Fibroblast of villous mesenchyme (primary cell): ENCODE measurements around the gene ABCC2. TPM values are rescaled to one million over a fixed set of nuclear protein-coding genes. Genes with fewer than 3 reads are reported as not detected.
A peak's percentile ranks its signal among the peaks of the same experiment; 100 is the strongest.
"Not testable (repeated sequence)": the region's sequence is repeated elsewhere in the genome, so short reads cannot be mapped to it uniquely, and the experiment has no call there.

Experiments
- DNase-seq: peaks from one replicate; pipeline ENCODE4 v3.0.0-alpha.2; 2010; ENCODE audit warnings: low read depth
- H3K4me3 ChIP-seq: 2 replicates; pipeline ENCODE4 v1.5.1; 2011; ENCODE audit warnings: low read depth, mild to moderate bottlenecking, low read length
- CTCF ChIP-seq: IDR thresholded peaks from 2 replicates; pipeline ENCODE4 v1.5.1; 2012; ENCODE audit warnings: low read depth, mild to moderate bottlenecking, low read length; ENCODE audit not compliant: insufficient read depth
- total RNA-seq: library from RNA; depleted of rRNA; stranded (reverse); fragments of >200 nt; gene quantifications from 2 replicates; pipeline ENCODE4 v1.2.3, GENCODE V29; 2012

The ABCC2 gene
- total RNA-seq: 0.32 and 0.43 TPM in 2 replicates

- no peak within 1 kb of the TSS for H3K4me3 ChIP-seq
- no peak for DNase-seq
- TF ChIP-seq CTCF: no peak
Observed at GRCh38 chr10:99782447-99783286, at the start of gene ABCC2. Gene ABCC2, plus strand, starts transcription at chr10:99782640. Its CDS starts 205 bp downstream, at chr10:99782845.

GRCh38 chr10:99733366-99733765, 49.1 kb upstream of the ABCC2 start:
- peak; percentile 24 for DNase-seq

GRCh38 chr10:99734111-99734510, 48.3 kb upstream of the ABCC2 start:
- DNase-seq, H3K4me3 ChIP-seq: not testable (repeated sequence)

More at GRCh38 chr10:99733366-99733765, 49.1 kb upstream of the ABCC2 start:
- H3K4me3 ChIP-seq: peak overlapping the region; percentile 89
- no peak for TF ChIP-seq CTCF

GRCh38 chr10:99740260-99740659, 42.2 kb upstream of the ABCC2 start:
- TF ChIP-seq CTCF: no peak
- no peak overlapping the region for H3K4me3 ChIP-seq
- DNase-seq: no peak

GRCh38 chr10:99740933-99741559, 41.4 kb upstream of the ABCC2 start:
- peak; percentile 30 for DNase-seq
- no peak overlapping the region for H3K4me3 ChIP-seq
- no peak for TF ChIP-seq CTCF

GRCh38 chr10:99742254-99742653, 40.2 kb upstream of the ABCC2 start:
- DNase-seq: peak; percentile 58
- TF ChIP-seq CTCF: no peak

GRCh38 chr10:99742701-99743100, 39.7 kb upstream of the ABCC2 start:
- TF ChIP-seq CTCF: no peak
- DNase-seq: peak; percentile 31
- H3K4me3 ChIP-seq: no peak overlapping the region

More at GRCh38 chr10:99742254-99742653, 40.2 kb upstream of the ABCC2 start:
- H3K4me3 ChIP-seq: no peak overlapping the region
